ENCODE data around the gene TSPEAR.

The TSPEAR gene

DNA sequence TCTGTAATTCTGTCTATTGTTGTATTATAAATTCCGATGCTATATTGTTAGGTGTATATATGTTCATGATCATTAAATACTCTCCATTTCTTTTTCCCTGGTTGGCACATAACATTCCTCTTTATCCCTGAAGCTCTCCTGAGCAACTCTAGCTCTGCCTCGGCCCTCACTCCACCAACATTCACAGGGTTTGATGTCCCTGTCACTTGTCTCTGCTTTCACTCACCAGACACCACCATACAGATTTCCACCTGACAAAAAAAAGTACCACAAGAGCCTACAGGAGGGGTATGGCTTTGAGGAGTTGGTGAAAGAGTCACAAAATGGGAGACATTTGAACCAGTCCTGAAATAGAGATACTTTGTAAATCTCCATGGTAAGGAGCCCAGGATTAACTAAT lies 8.8 kb upstream of the TSPEAR start:
- no peak for DNase-seq (ENCODE audit: low read depth in 2 of 2)

- no peak for DNase-seq (ENCODE audit: low read depth in 2 of 2)
These were observed 7.2 kb upstream of the TSPEAR start for GRCh38 chr21:44718571-44718970.

DNA sequence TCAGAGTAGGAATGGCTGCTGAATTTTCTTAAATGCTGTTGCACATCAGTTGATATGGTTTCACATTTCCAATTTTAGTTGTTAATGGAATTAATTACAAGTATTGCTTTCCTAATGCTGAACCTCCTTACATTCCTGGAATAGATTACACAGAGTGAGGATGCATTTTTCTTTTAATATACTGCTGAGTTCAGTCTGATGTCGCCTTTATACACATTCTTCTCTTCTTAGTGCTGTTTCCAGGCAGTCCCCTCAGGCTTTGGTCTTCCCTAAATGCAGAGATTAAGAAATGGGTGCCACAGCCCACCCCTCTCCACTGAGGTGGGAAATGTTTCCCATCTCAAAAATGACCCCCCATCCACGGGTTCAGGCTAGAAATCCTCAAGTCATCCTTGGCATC lies 6.7 kb upstream of the TSPEAR start:
- DNase-seq (ENCODE audit: low read depth in 2 of 2) = no peak

DNA sequence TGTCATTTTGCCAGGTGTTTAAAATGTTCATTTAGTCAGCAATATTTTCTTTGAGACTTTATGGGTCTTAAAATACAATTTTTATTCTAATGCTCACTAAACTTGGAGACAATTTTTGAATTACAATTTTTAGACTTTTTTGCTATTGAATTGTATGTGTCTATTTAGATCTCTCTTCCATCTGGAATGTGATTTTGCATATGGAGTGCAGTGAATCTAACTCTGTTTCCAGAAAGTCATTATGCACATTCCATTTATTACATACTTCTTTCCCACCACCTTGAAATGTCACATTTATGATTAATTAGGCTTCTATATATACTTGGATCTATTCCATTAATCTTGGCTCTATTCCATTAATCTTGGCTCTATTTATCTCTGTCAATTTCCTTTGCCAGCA lies 5.6 kb upstream of the TSPEAR start:
- no peak for DNase-seq (ENCODE audit: low read depth in 2 of 2)

DNA sequence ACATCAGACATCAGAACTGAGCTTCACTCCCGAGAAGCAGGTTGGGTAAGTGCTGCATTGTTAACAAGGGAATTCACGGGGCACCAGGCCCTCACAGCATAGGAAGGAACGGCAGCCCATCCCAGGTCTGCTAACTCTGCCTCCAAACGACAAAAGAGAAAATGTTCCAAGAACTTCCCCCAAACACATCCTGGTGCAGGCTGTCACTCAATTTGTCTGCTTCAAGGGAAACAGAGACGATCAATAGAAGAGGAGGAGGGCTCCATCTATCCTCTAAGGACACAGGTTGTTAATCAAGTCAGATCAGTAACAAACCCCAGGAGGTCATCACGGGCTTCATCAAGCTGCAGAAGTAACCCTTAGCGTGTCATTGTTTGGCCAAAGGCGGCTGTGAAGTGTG lies 3.5 kb upstream of the TSPEAR start:
- no peak for DNase-seq (ENCODE audit: low read depth in 2 of 2)

DNA sequence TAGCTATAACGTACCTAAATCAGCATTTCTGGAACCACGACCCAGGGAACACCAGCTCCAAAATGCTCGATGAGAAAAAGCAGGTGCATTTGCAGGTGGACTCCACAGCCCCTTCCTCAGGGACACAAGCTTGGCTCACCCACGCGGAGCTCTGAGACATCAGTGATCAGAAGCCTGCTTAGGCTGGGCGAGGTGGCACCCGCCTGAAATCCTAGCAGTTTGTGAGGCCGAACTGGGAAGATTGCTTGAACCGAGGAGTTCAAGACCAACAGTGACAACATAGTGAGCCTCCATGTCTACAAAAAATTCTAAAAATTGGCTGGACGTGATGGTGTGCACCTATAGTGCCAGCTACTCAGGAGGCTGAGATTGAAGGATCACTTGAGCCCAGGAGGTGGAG lies 2.5 kb upstream of the TSPEAR start:
- no peak for DNase-seq (ENCODE audit: low read depth in 2 of 2)

- DNase-seq (ENCODE audit: low read depth in 2 of 2) = no peak
These were observed 1.8 kb upstream of the TSPEAR start for GRCh38 chr21:44713130-44713529.

GRCh38 chr21:44712203-44713028 lies 1.0 kb upstream of the TSPEAR start:
- DNase-seq (ENCODE audit: low read depth in 2 of 2) = no peak

GRCh38 chr21:44710756-44711326 lies 531 bp downstream of the TSPEAR start:
- DNase-seq (ENCODE audit: low read depth in 2 of 2) = no peak

GRCh38 chr21:44710294-44710665 lies 1.1 kb downstream of the TSPEAR start:
- DNase-seq (ENCODE audit: low read depth in 2 of 2) = no peak

GRCh38 chr21:44709426-44710293 lies 1.7 kb downstream of the TSPEAR start:
- no peak for DNase-seq (ENCODE audit: low read depth in 2 of 2)

GRCh38 chr21:44708866-44709425 lies 2.4 kb downstream of the TSPEAR start:
- no peak for DNase-seq (ENCODE audit: low read depth in 2 of 2)

- no peak for DNase-seq (ENCODE audit: low read depth in 2 of 2)
These were observed 3.0 kb downstream of the TSPEAR start for GRCh38 chr21:44708213-44708865.

- DNase-seq (ENCODE audit: low read depth in 2 of 2) = no peak
These were observed 4.4 kb downstream of the TSPEAR start for GRCh38 chr21:44706706-44707581.

DNA sequence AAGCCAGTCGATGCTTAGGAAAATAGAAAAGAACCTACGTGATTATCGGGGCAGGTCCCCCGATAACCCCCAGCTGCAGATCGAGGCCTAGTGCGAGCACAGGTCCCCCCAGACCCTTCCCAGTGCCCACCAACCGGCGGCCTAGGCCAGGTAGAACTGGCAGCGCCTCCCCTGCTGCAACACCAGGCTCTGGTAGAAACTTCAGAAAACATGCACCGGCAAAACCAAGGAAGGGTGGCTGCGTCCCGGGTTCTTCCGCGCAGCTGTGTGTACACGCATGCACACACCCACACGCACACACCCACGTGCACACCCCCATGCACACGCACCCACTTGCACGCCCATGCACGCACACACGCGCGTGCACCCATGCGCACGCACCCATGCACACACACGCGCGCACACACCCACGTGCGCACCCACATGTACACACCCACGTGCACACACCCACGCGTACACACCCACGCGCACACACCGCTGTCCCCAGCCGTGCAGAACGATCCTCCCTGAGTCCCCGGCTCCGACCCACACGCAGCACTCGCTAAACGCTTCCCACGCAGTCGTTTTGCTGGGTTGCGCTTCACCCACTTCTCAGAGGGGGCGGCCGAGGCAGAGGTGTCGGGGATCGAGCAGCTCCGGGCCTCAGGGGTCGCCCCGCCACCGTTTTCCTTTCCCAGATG lies 5.2 kb downstream of the TSPEAR start:
- no peak for DNase-seq (ENCODE audit: low read depth in 2 of 2)

DNA sequence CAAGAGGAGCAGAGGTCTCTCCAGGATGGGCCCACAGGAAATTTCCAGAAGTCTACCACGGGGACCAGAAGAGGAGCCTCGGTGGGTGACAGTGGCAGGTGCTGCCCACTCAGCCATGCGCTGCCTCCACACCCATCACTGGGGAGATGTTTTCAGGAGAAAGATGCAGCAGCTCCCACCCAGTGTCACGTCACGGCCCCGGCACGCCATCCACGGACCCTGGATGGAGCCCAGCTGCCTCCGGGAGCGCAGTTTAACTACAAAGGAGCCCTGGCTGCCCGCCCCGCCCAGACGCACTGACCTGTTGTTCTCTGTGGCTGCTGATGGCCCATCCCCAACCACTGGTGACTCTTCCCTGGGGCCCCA lies 6.8 kb downstream of the TSPEAR start:
- DNase-seq (ENCODE audit: low read depth in 2 of 2) = no peak

DNA sequence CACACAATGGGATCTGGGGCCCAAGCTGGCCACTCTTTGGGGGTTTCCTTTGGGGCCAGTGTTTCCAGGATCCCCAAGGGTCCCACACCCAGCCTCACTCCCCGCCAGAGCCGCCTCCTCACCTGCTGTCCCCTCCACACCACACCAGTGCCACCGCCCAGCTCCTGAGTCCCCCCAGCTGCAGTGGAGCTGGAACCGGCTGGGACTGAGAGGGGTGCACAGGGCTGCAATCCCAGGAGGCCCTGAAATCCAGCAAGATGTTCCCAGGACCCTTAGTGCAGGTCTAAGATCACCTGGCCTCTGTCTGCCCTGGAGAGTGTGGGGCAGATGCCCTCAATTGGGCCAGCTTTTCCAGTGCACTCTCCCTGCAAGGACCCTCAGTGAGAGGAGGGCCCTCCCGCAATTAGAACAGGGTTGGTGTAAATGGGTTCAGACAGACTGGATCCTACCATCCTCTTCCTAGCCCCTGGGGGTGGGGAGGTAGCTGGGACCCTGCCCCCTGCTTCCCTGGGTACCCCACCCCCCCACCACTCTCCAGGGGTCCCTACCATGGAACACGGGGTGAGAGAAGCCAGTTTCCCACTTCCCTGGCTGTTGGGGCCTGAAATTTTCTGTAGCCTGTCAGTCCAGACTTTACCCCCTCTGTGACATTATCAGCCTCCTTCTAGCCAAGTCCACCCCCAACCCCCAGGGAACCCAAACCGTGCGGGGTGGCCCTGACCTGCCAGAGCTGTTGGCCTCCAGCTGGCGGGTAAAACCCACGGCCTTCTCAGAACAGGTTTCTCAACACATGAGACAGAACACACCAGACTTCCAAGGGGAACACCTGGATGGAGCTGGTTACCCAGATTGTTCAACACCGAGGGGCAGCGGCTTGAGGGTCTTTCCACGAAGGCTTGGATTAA lies 7.4 kb downstream of the TSPEAR start:
- DNase-seq (ENCODE audit: low read depth in 2 of 2) = no peak

- no peak for DNase-seq (ENCODE audit: low read depth in 2 of 2)
These were observed 8.2 kb downstream of the TSPEAR start for GRCh38 chr21:44702973-44703730.

Measured in stimulated activated CD8-positive, alpha-beta memory T cell treated with anti-CD3 and anti-CD28 coated beads, Interleukin-2, amount 100 ng/mL, for 1 hour (primary cell).